OCI-LY7 (cell line): ENCODE data around the gene SPINK4.

Source experiments
- CTCF ChIP-seq: fragments of 200-600 bp; sonication (generic); conservative IDR thresholded peaks from 2 replicates; pipeline ENCODE4 v1.5.1; 2014; ENCODE audit warnings: mild to moderate bottlenecking, antibody characterized with exemption, low read length, moderate library complexity, mixed read lengths
- EZH2phosphoT487 ChIP-seq: fragments of 200-600 bp; sonication (generic); IDR thresholded peaks from 2 replicates; pipeline ENCODE4 v1.6.1; 2018; ENCODE audit warnings: low read depth, borderline replicate concordance, mild to moderate bottlenecking, mixed run types, antibody characterized with exemption, low read length, moderate library complexity, mixed read lengths

DNA sequence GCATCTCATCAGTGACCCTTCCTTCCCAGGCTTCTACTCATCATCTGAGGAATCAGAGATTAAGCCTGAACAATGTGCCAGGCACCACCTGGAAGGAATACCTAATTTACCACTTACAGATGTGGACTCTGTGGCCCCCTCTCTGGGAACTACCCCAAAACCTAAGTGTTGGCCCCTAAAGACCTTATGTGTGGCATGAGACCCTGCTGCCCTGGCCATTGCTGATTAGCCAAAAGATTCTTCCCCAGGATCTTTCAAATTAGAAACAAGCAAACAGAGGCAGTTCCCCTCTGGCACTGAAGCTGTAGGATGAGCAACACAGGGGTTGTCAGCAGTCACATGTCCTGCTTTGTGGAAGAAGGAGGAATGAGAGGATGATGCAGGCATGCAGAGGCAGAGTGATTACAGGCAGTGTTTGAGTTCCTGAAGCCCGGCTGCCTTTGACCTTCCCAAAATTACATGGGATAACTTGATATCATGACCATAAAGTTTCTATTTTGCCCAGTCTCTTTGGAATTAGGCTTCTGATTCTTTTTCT lies 10.6 kb downstream of the SPINK4 start:
- TF ChIP-seq CTCF (no peak), EZH2phosphoT487 (no peak)
